H1 (cell line): ENCODE measurements around the gene DRD1. TPM values are rescaled to one million over a fixed set of nuclear protein-coding genes. Genes with fewer than 3 reads are reported as not detected.

ENCODE experiments used
- CTCF ChIA-PET: fragments of 300-600 bp; sonication (Branson Sonifier 250); formaldehyde crosslinking; loops from one replicate; lab custom pipeline; 2021; ENCODE audit not compliant: partially characterized antibody; lab: Charles Lee
- POLR2A ChIA-PET: fragments of 300-600 bp; sonication (Branson Sonifier 250); formaldehyde crosslinking; loops from one replicate; lab custom pipeline; 2021; ENCODE audit warnings: inconsistent platforms; ENCODE audit not compliant: partially characterized antibody; lab: Charles Lee
- DNase-seq, 2 experiments: peaks; one replicate each; pipeline versions ENCODE4 v3.0.0 to v3.0.0-alpha.2; 2010 to 2022; ENCODE audit warnings: low spot score in 2 of 2, low read depth in 1 of 2, mixed read lengths in 1 of 2
- FAIRE-seq: peaks from 2 replicates; lab custom pipeline; 2011; peaks lifted over from hg19 to GRCh38; lab: Jason Lieb, UNC
- H2AFZ ChIP-seq: 2 replicates; pipeline ENCODE4 v1.8.1; 2012; ENCODE audit warnings: low read length, inconsistent platforms
- H2AK5ac ChIP-seq: 2 replicates; pipeline ENCODE4 v1.6.1; 2013; ENCODE audit warnings: low read depth, low read length
- H2BK120ac ChIP-seq: replicated peaks from 2 replicates; pipeline ENCODE3; 2013; ENCODE audit warnings: low read depth, low read length, inconsistent platforms
- H2BK12ac ChIP-seq: 2 replicates; pipeline ENCODE4 v1.6.1; 2013; ENCODE audit warnings: low read depth, low read length
- H2BK15ac ChIP-seq: 2 replicates; pipeline ENCODE4 v1.6.1; 2013; ENCODE audit warnings: low read length
- H2BK20ac ChIP-seq: 2 replicates; pipeline ENCODE4 v1.6.1; 2013; ENCODE audit warnings: low read length
- H2BK5ac ChIP-seq: 2 replicates; pipeline ENCODE4 v1.6.1; 2013; ENCODE audit warnings: low read depth, low read length
- H3K14ac ChIP-seq: 2 replicates; pipeline ENCODE4 v1.6.1; 2013; ENCODE audit warnings: inconsistent platforms; ENCODE audit not compliant: insufficient read length
- H3K18ac ChIP-seq: 2 replicates; pipeline ENCODE4 v1.6.1; 2013; ENCODE audit warnings: low read length; ENCODE audit errors: extremely low read depth
- H3K23ac ChIP-seq: 2 replicates; pipeline ENCODE4 v1.6.1; 2013; ENCODE audit warnings: inconsistent platforms; ENCODE audit not compliant: insufficient read length
- H3K23me2 ChIP-seq: 2 replicates; pipeline ENCODE4 v1.6.1; 2013; ENCODE audit warnings: low read depth, low read length
- H3K27ac ChIP-seq: 2 replicates; pipeline ENCODE4 v1.6.1; 2011; ENCODE audit warnings: low read depth, low read length, inconsistent platforms
- H3K27me3 ChIP-seq, 4 experiments: replicated peaks in 1 of 4; 1 replicate in 1 of 4; 2 replicates in 3 of 4; pipeline versions ENCODE4 v1.6.1 to v1.8.1; 2011 to 2013; ENCODE audit warnings: low read length in 3 of 4, mild to moderate bottlenecking in 3 of 4, inconsistent platforms in 2 of 4, mixed read lengths in 2 of 4, moderate library complexity in 1 of 4; ENCODE audit not compliant: control insufficient read depth in 3 of 4, insufficient read depth in 3 of 4; ENCODE audit errors: extremely low read depth in 1 of 4
- H3K36me3 ChIP-seq, 4 experiments: 2 replicates each; pipeline versions ENCODE4 v1.6.1 to v1.8.1; 2011 to 2013; ENCODE audit warnings: mild to moderate bottlenecking in 4 of 4, low read length in 3 of 4, moderate library complexity in 2 of 4, control low read depth in 1 of 4, inconsistent platforms in 1 of 4; ENCODE audit not compliant: insufficient read depth in 4 of 4, control insufficient read depth in 2 of 4
- H3K4ac ChIP-seq: replicated peaks from 2 replicates; pipeline ENCODE3; 2013; ENCODE audit warnings: low read length, low read depth, mixed read lengths, inconsistent platforms; ENCODE audit not compliant: insufficient read length
- H3K4me1 ChIP-seq, 4 experiments: replicated peaks in 1 of 4; 1 replicate in 1 of 4; 2 replicates in 3 of 4; pipeline versions ENCODE4 v1.6.1 to v1.8.1; 2011 to 2013; ENCODE audit warnings: low read length in 3 of 4, inconsistent platforms in 2 of 4, mixed read lengths in 1 of 4; ENCODE audit not compliant: insufficient read depth in 4 of 4, control insufficient read depth in 3 of 4
- H3K4me2 ChIP-seq, 2 experiments: 2 replicates each; pipeline versions ENCODE4 v1.6.1 to v1.8.1; 2011 to 2013; ENCODE audit warnings: low read depth in 2 of 2, low read length in 2 of 2, control low read depth in 1 of 2, inconsistent platforms in 1 of 2, mild to moderate bottlenecking in 1 of 2; ENCODE audit not compliant: insufficient read depth in 1 of 2
- H3K4me3 ChIP-seq, 4 experiments: fragments of 200-600, 300-600 bp in 1 of 4; sonication (generic), shearing (Covaris generic), sonication (Bioruptor Twin) in 1 of 4; 2 replicates each; pipeline versions ENCODE4 v1.5.1 to v1.8.1; 2011 to 2016; ENCODE audit warnings: low read length in 4 of 4, low read depth in 3 of 4, control low read depth in 2 of 4, inconsistent platforms in 2 of 4, mild to moderate bottlenecking in 2 of 4, mixed read lengths in 1 of 4, moderate library complexity in 1 of 4; ENCODE audit not compliant: insufficient read depth in 2 of 4; ENCODE audit errors: extremely low read depth in 1 of 4
- H3K56ac ChIP-seq: replicated peaks from 2 replicates; pipeline ENCODE3; 2013; ENCODE audit warnings: low read depth, mild to moderate bottlenecking, mixed read lengths, low read length, inconsistent platforms; ENCODE audit not compliant: insufficient read length
- H3K79me1 ChIP-seq: 2 replicates; pipeline ENCODE4 v1.6.1; 2013; ENCODE audit warnings: low read depth, low read length, control low read depth
- H3K79me2 ChIP-seq, 2 experiments: 2 replicates each; pipeline versions ENCODE4 v1.6.1 to v1.8.1; 2012 to 2013; ENCODE audit warnings: low read length in 2 of 2, mild to moderate bottlenecking in 2 of 2, inconsistent platforms in 1 of 2; ENCODE audit not compliant: insufficient read depth in 2 of 2, control insufficient read depth in 1 of 2
- H3K9ac ChIP-seq, 4 experiments: replicated peaks in 1 of 4; 1 replicate in 1 of 4; 2 replicates in 3 of 4; pipeline versions ENCODE4 v1.6.1 to v1.8.1; 2011 to 2013; ENCODE audit warnings: low read depth in 3 of 4, low read length in 3 of 4, control low read depth in 2 of 4, mild to moderate bottlenecking in 2 of 4, moderate library complexity in 2 of 4, inconsistent platforms in 1 of 4; ENCODE audit errors: extremely low read depth in 1 of 4
- H3K9me3 ChIP-seq, 2 experiments: 2 replicates each; pipeline versions ENCODE4 v1.6.1 to v1.8.1; 2012 to 2013; ENCODE audit warnings: mild to moderate bottlenecking in 2 of 2, moderate library complexity in 2 of 2, control low read depth in 1 of 2, inconsistent platforms in 1 of 2, low read depth in 1 of 2, low read length in 1 of 2, mixed read lengths in 1 of 2; ENCODE audit not compliant: insufficient read depth in 2 of 2
- H4K20me1 ChIP-seq, 2 experiments: replicated peaks in 1 of 2; 2 replicates each; pipeline versions ENCODE3 to v1.8.1; 2011 to 2013; ENCODE audit warnings: inconsistent platforms in 2 of 2, low read length in 2 of 2, mild to moderate bottlenecking in 1 of 2; ENCODE audit not compliant: insufficient read depth in 2 of 2, control insufficient read depth in 1 of 2
- H4K5ac ChIP-seq: 2 replicates; pipeline ENCODE4 v1.6.1; 2013; ENCODE audit warnings: low read length, low read depth, mixed read lengths, inconsistent platforms; ENCODE audit not compliant: insufficient read length
- H4K8ac ChIP-seq: 2 replicates; pipeline ENCODE4 v1.8.0; 2013; ENCODE audit warnings: mild to moderate bottlenecking, moderate library complexity, low read length, inconsistent platforms; ENCODE audit not compliant: insufficient read depth; ENCODE audit errors: extremely low read depth
- H4K91ac ChIP-seq: replicated peaks from 2 replicates; pipeline ENCODE3; 2013; ENCODE audit warnings: low read length, mixed read lengths, inconsistent platforms; ENCODE audit not compliant: insufficient read length
- GABPA ChIP-seq: IDR thresholded peaks from 2 replicates; pipeline ENCODE4 v1.6.1; 2011; ENCODE audit warnings: mild to moderate bottlenecking, low read length, moderate library complexity, borderline replicate concordance; ENCODE audit not compliant: insufficient read depth
- JUND ChIP-seq: IDR thresholded peaks from 2 replicates; pipeline ENCODE4 v1.6.1; 2011; ENCODE audit warnings: mild to moderate bottlenecking, improper control_type of control experiment, low read length
- NANOG ChIP-seq: IDR thresholded peaks from 2 replicates; pipeline ENCODE4 v1.6.1; 2011; ENCODE audit warnings: low read length, low read depth, mild to moderate bottlenecking, inconsistent platforms; ENCODE audit not compliant: insufficient read depth, poor library complexity, severe bottlenecking
- SIX5 ChIP-seq: IDR thresholded peaks from 2 replicates; pipeline ENCODE4 v1.6.1; 2011; ENCODE audit warnings: mild to moderate bottlenecking, low read depth, low read length
- WGBS, 2 experiments: shearing (Covaris generic) in 1 of 2; methylation state at CpG; one replicate each; pipeline versions ENCODE4 v1.1.6 to v1.1.7; 2013 to 2015; ENCODE audit warnings: low lambda C conversion rate in 2 of 2, mixed read lengths in 2 of 2, inconsistent platforms in 1 of 2, low coverage in 1 of 2, missing lambda C conversion rate in 1 of 2; ENCODE audit not compliant: insufficient replicate concordance in 2 of 2, insufficient coverage in 1 of 2, insufficient read length in 1 of 2; ENCODE audit errors: extremely low coverage in 1 of 2, missing lambda C conversion rate in 1 of 2; 5-methylcytosine and 5-hydroxymethylcytosine counted together
- polyA plus RNA-seq, 7 experiments: library from polyadenylated mRNA; depleted of rRNA in 3 of 7; stranded (reverse) in 5 of 7; unstranded in 2 of 7; fragments of >200 nt in 5 of 7; fragments of 200-250 nt in 2 of 7; gene quantifications; 1 replicate in 5 of 7; 2 replicates in 1 of 7; 4 replicates in 1 of 7; pipeline versions ENCODE4 v1.2.1 to v1.2.3, GENCODE V29; 2011 to 2013; ENCODE audit warnings: missing spikeins in 2 of 7, mixed read lengths in 2 of 7
- total RNA-seq: library from RNA; stranded (reverse); fragmentation: NEBNext Ultra II Directional; extraction: Animal tissue kit (Norgen Biotek cat#: 25700); gene quantifications from 2 replicates; pipeline ENCODE4 v1.2.1, GENCODE V29; 2021

The DRD1 gene
- total and polyA plus RNA-seq, 2 of the 8 experiments (the other 6 are each of a cell fraction or from before 2014, with no cell fraction given) = 0.03 to 0.19 TPM

DNA sequence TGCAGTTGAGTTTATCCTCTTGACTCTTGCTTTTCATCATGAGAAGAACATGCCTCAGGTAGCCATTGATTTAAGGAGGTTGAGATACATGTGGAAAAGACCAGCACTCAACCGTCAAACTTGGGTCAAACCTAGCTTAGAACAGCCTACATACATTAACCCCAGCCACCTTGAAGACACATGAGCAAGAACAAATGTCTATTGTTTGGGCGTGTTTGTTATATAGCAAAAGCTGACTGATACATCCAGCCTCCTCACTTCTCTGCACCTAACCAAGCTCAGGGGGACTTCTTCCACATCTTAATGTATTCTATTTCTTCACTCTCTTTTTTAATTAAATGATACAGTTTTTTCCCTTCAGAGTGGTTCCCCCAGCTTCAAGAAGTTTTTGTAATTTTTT, 28.7 kb downstream of the DRD1 start:
- Histone ChIP-seq H4K8ac (no peak overlapping the region), H3K9me3 (peaks cover 0 to 11% of the 10 kb centered on the region in 2 experiments; a peak in 2 of 4 replicates), H2BK15ac (no peak overlapping the region), H3K79me2 (no peaks in the 10 kb centered on the region), H4K20me1 (no peaks in the 10 kb centered on the region), H3K4me3 (no peak overlapping the region), H3K18ac (no peak overlapping the region), H3K79me1 (no peaks in the 10 kb centered on the region), H3K4ac (no peak overlapping the region), H2AK5ac (no peak overlapping the region), H3K23ac (no peak overlapping the region), H4K91ac (no peak overlapping the region), H2BK5ac (no peak overlapping the region), H3K9ac (no peak overlapping the region), H2BK12ac (no peak overlapping the region), H3K27ac (no peak overlapping the region), H2AFZ (no peak overlapping the region), H3K23me2 (peaks cover 2% of the 10 kb centered on the region; the same call in 1 of the 2 replicates), H3K56ac (no peak overlapping the region), H4K5ac (no peak overlapping the region), H3K4me2 (no peak overlapping the region), H3K27me3 (no peaks in the 10 kb centered on the region), H2BK120ac (no peak overlapping the region), H3K36me3 (no peaks in the 10 kb centered on the region), H3K14ac (no peak overlapping the region), H2BK20ac (no peak overlapping the region), H3K4me1 (no peaks in the 10 kb centered on the region)
- FAIRE-seq (no peak), DNase-seq (no peak)
- ChIA-PET POLR2A (no interaction called here), CTCF (interaction anchor here (0.7 to 1.2 kb wide), 3 partner anchors 20 to 60 kb away, joined by 3 read pairs; partner anchors contain the start of gene DRD1)
- 90% methylated on average over 2 of the region's 2 CpGs; no CpG with 5 or more reads in 1 of the 2 experiments for WGBS, 2 experiments
- no peak for TF ChIP-seq NANOG
- TF ChIP-seq SIX5 = no peak
- no peak for TF ChIP-seq JUND
- no peak for TF ChIP-seq GABPA
